ENCODE measurements around the gene LVRN. TPM values are rescaled to one million over a fixed set of nuclear protein-coding genes. Genes with fewer than 3 reads are reported as not detected.

The LVRN gene
- total and polyA plus RNA-seq, 2 donors (not counting 3 experiments of a cell fraction or from before 2014, with no cell fraction given): 0.11 to 0.38 TPM

- Histone ChIP-seq H3K4me2 (ENCODE audit: insufficient read depth, low read length) (no peak overlapping the region), H3K9ac (replicated peaks; ENCODE audit: extremely low read depth, insufficient read depth, low read length) (no peak overlapping the region), H3K4me3 (replicated peaks in 1 of 3; ENCODE audit: insufficient read depth in 1 of 3, low read depth in 1 of 3, low read length in 3 of 3) (no peak overlapping the region), H3K79me2 (ENCODE audit: control insufficient read depth, insufficient read depth, low read length) (no peaks in the 10 kb centered on the region), H3K27me3 (ENCODE audit: control insufficient read depth in 2 of 2, insufficient read depth in 2 of 2, low read length in 2 of 2) (no peaks in the 10 kb centered on the region), H4K20me1 (replicated peaks; ENCODE audit: control insufficient read depth, extremely low read depth, insufficient read depth, low read length) (no peaks in the 10 kb centered on the region), H3K36me3 (ENCODE audit: control insufficient read depth in 2 of 2, extremely low read depth in 1 of 2, insufficient read depth in 2 of 2, low read length in 2 of 2) (no peaks in the 10 kb centered on the region), H3K9me1 (replicated peaks; ENCODE audit: control insufficient read depth, extremely low read depth, insufficient read depth, low read length) (no peaks in the 10 kb centered on the region), H3K27ac (ENCODE audit: insufficient read depth, low read depth, low read length) (no peak overlapping the region), H3K4me1 (ENCODE audit: control insufficient read depth, extremely low read depth, insufficient read depth, low read length) (no peaks in the 10 kb centered on the region), H2AFZ (ENCODE audit: low read depth, low read length) (no peak overlapping the region), H3K9me3 (replicated peaks; ENCODE audit: control insufficient read depth, insufficient read depth, low read length) (no peaks in the 10 kb centered on the region)
- dilution Hi-C loops (cut with MboI; ENCODE audit: extremely low pct_ligation_motif_present, low sequenced_read_pairs) (no loop called here), intact Hi-C loops (cut with micrococcal nuclease) (no loop called here)
- ChIA-PET CTCF (interaction anchor here (1.5 kb wide), 1 partner anchor 10 kb away, joined by 3 read pairs; no protein-coding TSS in a partner anchor), POLR2A (no interaction called here)
- no TSS peak for BruUV-seq (replicated peaks)
- no peak for FAIRE-seq
- DNase-seq (ENCODE audit: low read depth, low spot score): no peak
- TF ChIP-seq EZH2 (IDR thresholded peaks at IDR 0.05; ENCODE audit: borderline replicate concordance, low read depth, low read length, severe bottlenecking): no peak
- no peak for TF ChIP-seq CTCF (IDR thresholded peaks at IDR 0.05; ENCODE audit: extremely low read depth in 1 of 2, insufficient read depth in 1 of 2, low read depth in 1 of 2, low read length in 2 of 2)
- no peak for TF ChIP-seq GATA2 (IDR thresholded peaks at IDR 0.05; ENCODE audit: insufficient read depth, insufficient read length, low read depth, low read length)
- no peak for TF ChIP-seq POLR2AphosphoS5 (IDR thresholded peaks at IDR 0.05; ENCODE audit: insufficient read depth, low read depth, low read length)
- TF ChIP-seq JUN (IDR thresholded peaks at IDR 0.05; ENCODE audit: borderline replicate concordance, insufficient read depth, insufficient read length, low read depth): no peak
- no peak for TF ChIP-seq MAX (IDR thresholded peaks at IDR 0.05; ENCODE audit: insufficient read depth, insufficient read length)
- no peak for TF ChIP-seq POLR2A (IDR thresholded peaks at IDR 0.05; ENCODE audit: low read depth, low read length)
- no peak for TF ChIP-seq MYC (IDR thresholded peaks at IDR 0.05; ENCODE audit: low read depth, low read length)
- TF ChIP-seq FOS (IDR thresholded peaks at IDR 0.05; ENCODE audit: borderline replicate concordance, insufficient read depth, low read length): no peak
These were observed 27.8 kb upstream of the LVRN start for GRCh38 chr5:115934388-115934974.
